Muscle layer of colon (tissue), 2 donors: ENCODE results near the gene RAPGEF2.
"Not testable (repeated sequence)": the region's sequence is repeated elsewhere in the genome, so short reads cannot be mapped to it uniquely, and the experiment has no call there.

ENCODE experiments used
- H3K27ac ChIP-seq: one replicate; pipeline ENCODE4 v1.7.0; 2013; ENCODE audit warnings: low read depth, mild to moderate bottlenecking, low read length, moderate library complexity
- H3K27me3 ChIP-seq, 2 donors: one replicate each; pipeline ENCODE4 v1.7.0; 2013; ENCODE audit warnings: low read length in 2 of 2, mild to moderate bottlenecking in 2 of 2; ENCODE audit not compliant: insufficient read depth in 2 of 2, control insufficient read depth in 1 of 2
- H3K36me3 ChIP-seq: one replicate; pipeline ENCODE4 v1.7.0; 2013; ENCODE audit warnings: mild to moderate bottlenecking, low read length; ENCODE audit not compliant: insufficient read depth
- H3K4me1 ChIP-seq: one replicate; pipeline ENCODE4 v1.7.0; 2013; ENCODE audit warnings: mild to moderate bottlenecking, low read length; ENCODE audit not compliant: insufficient read depth
- H3K4me3 ChIP-seq, 2 donors: one replicate each; pipeline ENCODE4 v1.7.0; 2013; ENCODE audit warnings: low read length in 2 of 2, low read depth in 1 of 2, mild to moderate bottlenecking in 1 of 2, moderate library complexity in 1 of 2
- H3K9ac ChIP-seq: one replicate; pipeline ENCODE4 v1.7.0; 2013; ENCODE audit warnings: low read length
- H3K9me3 ChIP-seq: one replicate; pipeline ENCODE4 v1.7.0; 2013; ENCODE audit warnings: mild to moderate bottlenecking, low read length
- donor health status: abdominal sarcoma.
- donor health status: Adenocarcinoma of cecum.

The RAPGEF2 gene

DNA sequence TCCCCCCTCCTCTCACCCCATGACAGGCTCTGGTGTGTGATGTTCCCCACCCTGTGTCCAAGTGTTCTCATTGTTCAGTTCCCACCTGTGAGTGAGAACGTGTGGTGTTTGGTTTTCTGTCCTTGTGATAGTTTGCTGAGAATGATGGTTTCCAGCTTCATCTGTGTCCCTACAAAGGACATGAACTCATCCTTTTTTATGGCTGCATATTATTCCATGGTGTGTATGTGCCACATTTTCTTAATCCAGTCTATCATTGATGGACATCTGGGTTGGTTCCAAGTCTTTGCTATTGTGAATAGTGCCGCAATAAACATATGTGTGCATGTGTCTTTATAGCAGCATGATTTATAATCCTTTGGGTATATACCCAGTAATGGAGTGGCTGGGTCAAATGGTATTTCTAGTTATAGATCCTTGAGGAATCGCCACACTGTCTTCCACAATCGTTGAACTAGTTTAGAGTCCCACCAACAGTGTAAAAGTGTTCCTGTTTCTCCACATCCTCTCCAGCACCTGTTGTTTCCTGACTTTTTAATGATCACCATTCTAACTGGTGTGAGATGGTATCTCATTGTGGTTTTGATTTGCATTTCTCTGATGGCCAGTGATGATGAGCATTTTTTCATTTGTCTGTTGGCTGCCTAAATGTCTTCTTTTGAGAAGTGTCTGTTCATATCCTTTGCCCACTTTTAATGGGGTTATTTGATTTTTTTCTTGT, 81.2 kb downstream of the RAPGEF2 start:
- not testable (repeated sequence) for H3K36me3 ChIP-seq, H3K4me3 ChIP-seq, H3K9me3 ChIP-seq, H3K9ac ChIP-seq, H3K27me3 ChIP-seq, H3K27ac ChIP-seq
- peaks cover 24% of the 10 kb centered on the region for H3K4me1 ChIP-seq

DNA sequence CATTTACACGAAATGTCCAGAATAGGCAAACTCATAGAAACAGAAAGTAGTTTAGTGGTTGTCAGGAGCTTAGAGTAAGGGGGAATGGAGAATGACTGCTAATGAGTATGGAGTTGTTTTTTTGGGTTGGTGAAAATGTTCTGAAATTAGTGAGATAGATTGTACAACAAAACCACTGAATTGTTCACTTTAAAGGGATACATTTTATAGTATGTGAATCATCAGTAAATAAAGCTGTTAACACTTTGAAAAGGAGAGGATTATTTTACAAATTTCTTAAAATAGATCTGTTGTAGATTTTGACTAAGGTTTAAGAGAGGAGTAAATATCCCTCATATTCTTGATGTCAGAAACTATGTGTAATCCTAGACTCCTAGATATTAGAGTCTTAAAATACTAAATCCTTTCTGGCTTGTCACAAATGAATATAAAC, 82.7 kb downstream of the RAPGEF2 start:
- H3K9me3 ChIP-seq: no peaks in the 10 kb centered on the region
- no peak overlapping the region for H3K27ac ChIP-seq
- no peak overlapping the region for H3K9ac ChIP-seq
- H3K4me1 ChIP-seq: peaks cover 14% of the 10 kb centered on the region
- no peaks in the 10 kb centered on the region for H3K27me3 ChIP-seq
- H3K36me3 ChIP-seq: no peaks in the 10 kb centered on the region
- no peak overlapping the region for H3K4me3 ChIP-seq

DNA sequence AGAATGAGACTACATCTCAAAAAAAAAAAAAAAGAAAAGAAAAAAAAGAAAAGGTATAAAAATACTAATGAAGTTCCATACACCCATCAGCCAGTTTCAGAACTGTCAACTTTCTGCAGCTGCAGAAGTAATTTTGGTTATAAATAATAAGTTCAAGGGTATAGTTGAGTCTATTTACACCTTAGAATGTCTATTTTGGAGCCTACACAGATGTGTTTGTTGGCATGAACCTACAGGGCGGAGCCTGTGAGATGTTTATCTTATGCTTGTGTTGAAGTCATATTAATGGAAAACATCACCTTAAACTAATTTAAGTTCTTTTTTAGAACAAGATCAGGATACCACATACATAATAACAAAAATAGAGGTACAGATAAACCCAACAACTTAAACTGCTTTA, 85.8 kb downstream of the RAPGEF2 start:
- Histone ChIP-seq H3K4me3 (no peak overlapping the region), H3K27ac (no peak overlapping the region), H3K27me3 (no peaks in the 10 kb centered on the region), H3K9ac (no peak overlapping the region), H3K36me3 (no peaks in the 10 kb centered on the region), H3K4me1 (peaks cover 19% of the 10 kb centered on the region), H3K9me3 (no peaks in the 10 kb centered on the region)

DNA sequence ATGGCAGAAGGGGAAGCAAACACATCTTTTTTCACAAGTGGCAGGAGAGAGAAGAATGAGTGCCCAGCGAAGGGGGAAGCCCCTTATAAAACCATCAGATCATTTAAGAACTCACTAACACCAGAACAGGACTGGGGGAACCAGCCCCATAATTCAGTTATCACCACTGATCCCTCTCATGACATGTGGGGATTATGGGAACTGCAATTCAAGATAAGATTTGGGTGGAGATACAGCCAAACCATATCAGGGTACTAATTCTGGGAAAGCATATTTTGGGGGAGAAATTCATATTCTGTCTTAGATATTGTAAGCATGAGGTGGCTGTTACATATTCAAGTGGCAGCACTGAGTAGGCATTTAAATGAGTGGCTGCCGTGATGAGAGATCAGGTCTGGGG, 87.8 kb downstream of the RAPGEF2 start:
- peaks cover 4% of the 10 kb centered on the region for H3K36me3 ChIP-seq
- H3K27ac ChIP-seq: no peak overlapping the region
- H3K9ac ChIP-seq: no peak overlapping the region
- H3K4me1 ChIP-seq: peaks cover 13% of the 10 kb centered on the region
- H3K9me3 ChIP-seq: no peaks in the 10 kb centered on the region
- no peaks in the 10 kb centered on the region for H3K27me3 ChIP-seq
- no peak overlapping the region for H3K4me3 ChIP-seq

DNA sequence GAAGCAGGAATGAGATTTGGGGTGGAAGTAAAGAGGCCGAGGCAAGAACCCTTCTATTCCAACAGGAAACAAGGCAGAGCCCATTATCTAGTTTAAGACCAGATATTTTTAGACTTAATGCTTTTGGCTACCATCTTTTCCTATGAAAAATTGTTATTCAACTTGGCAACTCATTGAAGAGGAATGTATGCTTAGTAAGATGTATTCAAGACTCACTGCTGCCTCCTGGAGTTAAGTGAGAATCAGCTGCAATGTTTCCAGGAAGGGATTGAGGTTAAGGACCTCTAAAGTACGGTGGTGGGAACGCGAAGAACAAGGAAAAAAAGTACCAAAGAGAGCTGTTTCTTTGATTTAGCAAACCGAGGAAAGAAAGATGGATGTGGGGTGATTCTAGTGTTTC, 89.1 kb downstream of the RAPGEF2 start:
- Histone ChIP-seq H3K9ac (no peak overlapping the region), H3K27me3 (no peaks in the 10 kb centered on the region), H3K27ac (no peak overlapping the region), H3K4me1 (peaks cover 10% of the 10 kb centered on the region), H3K36me3 (peaks cover 4% of the 10 kb centered on the region), H3K4me3 (no peak overlapping the region), H3K9me3 (no peaks in the 10 kb centered on the region)

DNA sequence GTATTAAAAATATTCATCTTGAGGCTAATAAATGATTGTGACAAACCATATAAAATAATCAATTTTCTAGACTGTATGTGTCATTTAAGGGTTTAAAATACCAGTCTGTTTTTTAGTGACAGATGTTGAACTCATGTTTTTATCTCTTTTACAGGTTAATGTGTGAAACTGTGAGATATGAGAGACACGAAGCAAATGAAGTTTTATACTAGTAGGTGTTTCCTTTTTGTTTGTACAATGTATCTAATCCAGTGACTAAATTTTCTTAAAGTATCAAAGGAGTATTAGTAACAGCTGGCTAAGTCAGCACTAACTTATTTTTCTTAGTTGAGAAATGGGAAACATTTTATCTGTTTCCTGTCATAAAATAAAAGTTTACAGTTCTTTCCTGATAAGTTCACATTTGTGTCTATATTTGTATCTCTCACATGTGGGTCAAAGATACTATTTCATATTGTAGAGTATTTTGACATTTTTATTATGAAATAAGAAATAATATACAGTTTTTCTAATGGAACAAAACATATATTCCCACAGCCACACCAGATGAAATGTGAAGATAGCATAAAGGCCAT, 90.3 kb downstream of the RAPGEF2 start:
- Histone ChIP-seq H3K4me3 (no peak overlapping the region), H3K36me3 (peaks cover 4% of the 10 kb centered on the region), H3K4me1 (peaks cover 10% of the 10 kb centered on the region), H3K9ac (no peak overlapping the region), H3K9me3 (no peaks in the 10 kb centered on the region), H3K27ac (no peak overlapping the region), H3K27me3 (no peaks in the 10 kb centered on the region)

DNA sequence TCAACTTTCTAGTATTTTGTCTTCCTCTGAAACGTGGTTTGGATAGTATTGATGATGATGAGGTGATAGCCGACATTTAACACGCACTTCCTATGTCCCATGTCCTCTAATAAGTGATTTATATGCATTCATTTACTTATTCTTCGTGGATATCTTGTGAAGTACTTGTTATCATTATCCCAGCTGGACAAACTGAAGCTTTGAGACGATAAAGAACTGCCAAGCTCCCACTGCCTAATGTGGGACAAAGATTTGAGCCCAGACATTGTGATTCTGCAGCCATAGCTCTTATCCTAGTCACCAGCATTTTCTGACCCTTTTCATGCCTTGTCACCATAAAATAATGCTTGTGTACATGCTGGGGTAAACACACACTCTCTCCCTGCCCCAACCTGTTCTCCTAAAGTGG, 92.5 kb downstream of the RAPGEF2 start:
- no peaks in the 10 kb centered on the region for H3K9me3 ChIP-seq
- H3K4me1 ChIP-seq: peaks cover 5% of the 10 kb centered on the region
- no peaks in the 10 kb centered on the region for H3K27me3 ChIP-seq
- no peak overlapping the region for H3K27ac ChIP-seq
- H3K9ac ChIP-seq: no peak overlapping the region
- H3K4me3 ChIP-seq: no peak overlapping the region
- peaks cover 4% of the 10 kb centered on the region for H3K36me3 ChIP-seq

DNA sequence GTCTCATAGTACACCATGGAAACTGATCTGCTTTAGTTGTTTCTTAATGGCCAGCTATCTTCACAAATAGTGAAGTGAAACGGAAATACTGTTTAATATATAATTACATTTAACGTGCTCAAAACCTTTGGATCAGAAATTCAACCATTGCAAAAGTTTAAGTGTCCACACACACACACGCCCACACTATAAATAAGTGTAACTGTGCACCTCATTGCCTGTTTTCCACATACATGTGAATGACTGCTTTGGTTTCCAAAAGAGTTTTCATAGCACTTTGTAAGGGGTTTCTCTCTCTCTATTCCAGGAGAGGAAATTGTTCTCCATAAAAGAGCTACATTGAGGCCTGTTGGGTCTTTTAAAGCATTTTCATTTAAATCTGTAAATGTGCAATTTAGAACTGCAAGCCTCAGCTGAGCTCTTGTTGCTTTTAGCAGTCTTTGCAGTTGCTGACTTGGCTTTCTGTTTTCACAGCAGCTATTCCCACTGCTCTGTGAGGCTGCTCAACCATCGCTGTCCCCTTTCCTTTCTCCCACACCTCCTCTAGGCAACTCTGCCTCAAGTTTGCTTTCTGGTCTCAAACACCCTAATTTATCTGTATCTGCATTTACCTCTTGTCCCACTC, 94.5 kb downstream of the RAPGEF2 start:
- H3K4me1 ChIP-seq: peaks cover 11% of the 10 kb centered on the region
- H3K27ac ChIP-seq: no peak overlapping the region
- no peak overlapping the region for H3K9ac ChIP-seq
- peaks cover 4% of the 10 kb centered on the region for H3K36me3 ChIP-seq
- no peaks in the 10 kb centered on the region for H3K27me3 ChIP-seq
- H3K9me3 ChIP-seq: no peaks in the 10 kb centered on the region
- no peak overlapping the region for H3K4me3 ChIP-seq

DNA sequence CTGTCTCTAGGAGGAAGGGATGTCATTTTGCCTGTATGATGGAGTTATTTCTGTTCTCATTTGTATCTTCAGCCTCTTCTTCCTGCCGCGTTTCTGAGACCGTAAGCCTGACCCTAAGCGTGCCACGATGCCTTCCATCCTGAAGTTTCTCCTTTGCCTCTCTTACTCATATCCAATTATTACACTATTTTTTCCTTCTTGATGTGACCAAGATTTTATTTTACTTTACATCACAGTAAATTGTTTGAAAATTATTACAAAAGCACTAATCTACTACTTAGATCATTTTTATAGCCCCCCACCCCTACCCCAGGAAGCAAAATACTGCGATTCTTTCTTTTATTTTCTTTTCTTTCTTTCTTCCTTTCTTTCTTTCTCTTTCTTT, 95.0 kb downstream of the RAPGEF2 start:
- H3K9me3 ChIP-seq: no peaks in the 10 kb centered on the region
- H3K27me3 ChIP-seq: no peaks in the 10 kb centered on the region
- no peak overlapping the region for H3K9ac ChIP-seq
- H3K36me3 ChIP-seq: peaks cover 4% of the 10 kb centered on the region
- no peak overlapping the region for H3K4me3 ChIP-seq
- peaks cover 13% of the 10 kb centered on the region for H3K4me1 ChIP-seq
- H3K27ac ChIP-seq: no peak overlapping the region

DNA sequence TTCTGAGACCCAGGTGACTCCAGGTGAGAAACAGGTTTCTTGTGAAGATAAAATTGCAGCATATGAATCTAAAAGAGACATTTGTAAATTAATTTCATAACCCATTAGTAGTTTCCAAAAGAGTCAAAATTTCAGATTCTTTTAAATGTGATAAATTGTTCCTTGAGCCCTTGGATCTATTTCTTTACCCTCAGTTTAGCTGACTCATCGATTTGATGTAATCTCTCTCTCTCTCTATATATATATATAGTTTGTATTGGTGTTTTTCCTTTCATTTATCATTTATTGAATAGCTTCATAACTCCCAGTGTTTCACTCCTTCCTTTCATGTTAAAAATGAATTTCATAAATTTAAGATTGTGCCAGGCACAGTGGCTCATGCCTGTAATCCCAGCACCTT, 96.9 kb downstream of the RAPGEF2 start:
- Histone ChIP-seq H3K4me1 (peaks cover 21% of the 10 kb centered on the region), H3K27me3 (no peaks in the 10 kb centered on the region)

DNA sequence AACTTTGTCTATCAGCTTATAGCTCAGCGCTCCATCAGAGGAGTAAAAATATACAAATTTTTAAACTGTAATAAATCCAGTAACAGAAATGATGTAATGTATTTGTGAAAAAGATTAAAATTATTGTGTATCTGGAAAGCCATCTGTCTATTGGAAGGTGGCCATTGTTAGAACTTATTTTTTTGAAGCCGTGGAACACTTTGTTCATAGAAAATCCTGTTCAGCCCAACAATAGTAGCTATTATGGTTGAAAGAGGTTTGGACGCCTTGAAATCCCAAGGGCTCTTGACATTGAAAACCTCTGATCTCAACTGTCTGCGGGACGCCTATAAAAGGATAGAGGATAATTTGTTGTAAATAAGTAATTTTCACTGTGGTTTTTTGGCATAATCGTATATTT, 98.3 kb downstream of the RAPGEF2 start:
- H3K4me3 ChIP-seq: no peak overlapping the region
- H3K27me3 ChIP-seq: no peaks in the 10 kb centered on the region
- no peak overlapping the region for H3K9ac ChIP-seq
- no peaks in the 10 kb centered on the region for H3K9me3 ChIP-seq
- no peaks in the 10 kb centered on the region for H3K36me3 ChIP-seq
- peaks cover 21% of the 10 kb centered on the region for H3K4me1 ChIP-seq
- H3K27ac ChIP-seq: no peak overlapping the region

More for the DNA sequence above, 96.9 kb downstream of the RAPGEF2 start:
- H3K36me3 ChIP-seq: no peaks in the 10 kb centered on the region
- no peak overlapping the region for H3K27ac ChIP-seq
- no peak overlapping the region for H3K9ac ChIP-seq
- H3K4me3 ChIP-seq: no peak overlapping the region
- H3K9me3 ChIP-seq: no peaks in the 10 kb centered on the region

DNA sequence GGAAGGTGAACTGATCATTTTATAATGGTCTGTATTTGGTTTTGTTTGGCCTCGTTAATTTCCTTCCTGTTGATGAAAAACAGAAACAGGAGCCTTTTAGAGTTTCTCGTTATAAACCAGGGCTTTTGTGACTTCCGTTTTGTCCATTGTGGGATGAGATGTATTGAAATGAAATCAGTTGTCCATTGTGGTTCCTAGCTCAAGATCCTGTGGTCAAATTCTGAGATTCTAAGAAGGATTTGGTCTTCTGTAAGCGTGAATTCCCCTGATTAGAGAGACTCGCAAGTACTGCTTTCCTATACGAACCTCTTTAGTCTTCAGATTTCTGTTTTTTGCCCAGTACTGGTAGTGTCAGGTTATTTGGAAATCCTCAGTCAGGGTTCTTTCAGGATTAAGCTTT, 101.7 kb downstream of the RAPGEF2 start:
- H3K9ac ChIP-seq: no peak overlapping the region
- no peak overlapping the region for H3K27ac ChIP-seq
- no peak overlapping the region for H3K4me3 ChIP-seq
- no peaks in the 10 kb centered on the region for H3K9me3 ChIP-seq
- no peaks in the 10 kb centered on the region for H3K27me3 ChIP-seq
- H3K36me3 ChIP-seq: no peaks in the 10 kb centered on the region
- H3K4me1 ChIP-seq: peaks cover 21% of the 10 kb centered on the region
